GM12801 (cell line): Measurements from ENCODE around the gene KAT8.

Source experiments
- CTCF ChIP-seq: IDR thresholded peaks from one replicate; pipeline ENCODE4 v1.5.1; 2011; ENCODE audit warnings: control low read depth; ENCODE audit not compliant: insufficient read length; ENCODE audit errors: extremely low read depth

KAT8 gene

GRCh38 chr16:31138621-31139578 is 21.4 kb downstream of the KAT8 start:
- no peak for TF ChIP-seq CTCF

- no peak for TF ChIP-seq CTCF
Measured at GRCh38 chr16:31141489-31142108, 24.1 kb downstream of the KAT8 start.

- TF ChIP-seq CTCF: no peak
Measured at GRCh38 chr16:31142109-31143010, 24.9 kb downstream of the KAT8 start.

- TF ChIP-seq CTCF: no peak
Measured at GRCh38 chr16:31143011-31143693, 25.7 kb downstream of the KAT8 start.

GRCh38 chr16:31143694-31144148 is 26.3 kb downstream of the KAT8 start:
- no peak for TF ChIP-seq CTCF

- TF ChIP-seq CTCF: no peak
Measured at GRCh38 chr16:31145398-31145990, 28.0 kb downstream of the KAT8 start.
